ENCODE measurements around the gene DZIP1.

DNA sequence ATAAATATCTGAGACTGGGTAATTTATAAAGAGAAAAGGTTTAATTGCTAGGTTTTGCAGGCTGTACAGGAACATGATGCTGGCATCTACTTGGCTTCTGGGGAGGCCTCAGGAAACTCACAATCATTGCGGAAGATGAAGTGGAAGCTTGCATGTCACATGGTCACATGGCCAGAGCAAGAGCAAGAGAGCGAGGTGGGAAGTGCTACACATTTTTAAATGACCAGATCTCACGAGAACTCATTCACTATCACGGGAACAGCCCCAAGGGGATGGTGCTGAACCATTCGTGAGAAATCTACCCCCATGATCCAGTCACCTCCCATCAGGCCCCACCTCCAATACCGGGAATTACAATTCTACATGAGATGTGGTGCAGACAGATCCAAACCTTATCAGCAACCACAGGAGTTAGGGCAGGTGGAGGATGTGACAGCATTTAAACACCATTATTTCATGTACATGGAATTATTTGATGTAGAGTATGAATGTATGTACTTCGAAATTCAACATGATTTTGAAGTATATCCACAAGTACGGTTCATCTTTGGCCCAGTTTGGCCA is 102.5 kb downstream of the DZIP1 start:
- TF ChIP-seq, protein P1, sequence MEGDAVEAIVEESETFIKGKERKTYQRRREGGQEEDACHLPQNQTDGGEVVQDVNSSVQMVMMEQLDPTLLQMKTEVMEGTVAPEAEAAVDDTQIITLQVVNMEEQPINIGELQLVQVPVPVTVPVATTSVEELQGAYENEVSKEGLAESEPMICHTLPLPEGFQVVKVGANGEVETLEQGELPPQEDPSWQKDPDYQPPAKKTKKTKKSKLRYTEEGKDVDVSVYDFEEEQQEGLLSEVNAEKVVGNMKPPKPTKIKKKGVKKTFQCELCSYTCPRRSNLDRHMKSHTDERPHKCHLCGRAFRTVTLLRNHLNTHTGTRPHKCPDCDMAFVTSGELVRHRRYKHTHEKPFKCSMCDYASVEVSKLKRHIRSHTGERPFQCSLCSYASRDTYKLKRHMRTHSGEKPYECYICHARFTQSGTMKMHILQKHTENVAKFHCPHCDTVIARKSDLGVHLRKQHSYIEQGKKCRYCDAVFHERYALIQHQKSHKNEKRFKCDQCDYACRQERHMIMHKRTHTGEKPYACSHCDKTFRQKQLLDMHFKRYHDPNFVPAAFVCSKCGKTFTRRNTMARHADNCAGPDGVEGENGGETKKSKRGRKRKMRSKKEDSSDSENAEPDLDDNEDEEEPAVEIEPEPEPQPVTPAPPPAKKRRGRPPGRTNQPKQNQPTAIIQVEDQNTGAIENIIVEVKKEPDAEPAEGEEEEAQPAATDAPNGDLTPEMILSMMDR (IDR thresholded peaks at IDR 0.05; ENCODE audit: low read depth, low read length), result no peak
- no peak for TF ChIP-seq EZH2phosphoT487 (IDR thresholded peaks at IDR 0.05; ENCODE audit: low read depth)
